HG03575 (cell line): Measurements from ENCODE around the gene NOS3.

ENCODE experiments used
- ATAC-seq: cut with Tn5 transposase; IDR thresholded peaks from one replicate; pipeline ENCODE4 v1.9.1; 2021; ENCODE audit not compliant: unreplicated experiment, insufficient number of reproducible peaks, low FRiP score; ENCODE audit errors: extremely low read depth

NOS3 gene

DNA sequence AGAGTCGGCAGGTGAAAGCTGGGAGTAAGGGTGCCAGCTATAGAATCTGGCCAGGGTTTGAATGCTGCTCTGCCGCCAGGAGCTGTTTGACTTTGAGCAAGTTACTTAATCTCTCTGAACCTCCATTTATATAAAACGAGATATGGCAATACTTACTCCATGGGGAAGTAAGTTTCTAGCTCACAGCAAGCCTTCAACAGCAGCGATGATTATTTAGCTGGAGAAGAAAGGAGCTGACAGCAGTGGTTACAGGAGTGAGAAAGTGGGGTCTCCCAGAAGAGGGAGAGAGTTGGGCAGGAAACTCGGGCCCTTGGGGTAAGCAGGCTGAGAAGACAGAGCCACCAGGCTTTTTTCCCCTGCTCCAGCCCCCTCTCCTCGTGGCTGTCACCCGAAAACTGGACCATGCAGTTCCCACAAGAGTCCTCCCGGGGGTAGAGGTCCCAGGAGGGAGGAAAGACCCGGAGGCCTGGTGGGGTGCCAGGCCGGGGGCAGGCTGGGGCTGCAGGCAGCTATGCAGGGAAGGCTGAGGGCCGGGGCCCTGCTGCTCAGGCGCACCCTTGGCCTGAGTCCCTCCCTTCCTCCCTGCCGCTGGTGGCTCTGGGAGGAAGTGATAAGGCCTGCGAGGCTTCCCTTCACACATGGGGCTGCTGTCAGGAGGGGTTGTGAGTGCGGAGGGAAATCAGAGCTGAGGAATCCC lies 3.5 kb downstream of the NOS3 start:
- ATAC-seq = no peak

DNA sequence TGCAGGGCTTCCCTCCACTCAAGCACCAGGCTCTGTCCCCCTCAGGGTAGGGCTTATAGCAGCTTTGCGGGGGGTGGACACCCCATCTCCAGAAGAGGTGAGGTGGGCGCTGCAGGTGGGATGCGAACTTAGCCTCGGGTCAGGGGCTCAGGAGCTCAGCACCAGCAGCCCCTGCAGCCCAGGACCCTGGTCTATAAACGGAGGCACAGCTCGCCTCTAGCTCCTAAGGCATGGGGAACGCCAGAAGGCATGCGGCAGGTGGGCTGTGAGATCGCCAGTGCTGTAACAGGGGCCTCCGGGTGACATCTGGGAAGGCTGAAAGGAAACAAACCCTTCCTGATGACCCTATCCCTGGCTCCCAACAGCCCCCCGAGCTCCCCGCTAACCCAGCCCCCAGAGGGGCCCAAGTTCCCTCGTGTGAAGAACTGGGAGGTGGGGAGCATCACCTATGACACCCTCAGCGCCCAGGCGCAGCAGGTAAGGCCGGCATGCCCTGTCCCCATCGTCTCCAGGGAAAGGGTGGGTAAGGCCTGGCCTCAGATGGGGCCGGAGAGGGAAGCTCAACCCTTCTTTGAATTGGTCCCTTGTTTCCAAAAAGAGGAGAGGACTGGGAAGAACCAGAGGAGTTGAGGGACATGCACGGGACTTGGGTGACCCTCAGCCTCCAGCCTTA lies 4.2 kb downstream of the NOS3 start:
- no peak for ATAC-seq

GRCh38 chr7:150996376-150997074 lies 5.7 kb downstream of the NOS3 start:
- ATAC-seq = no peak

DNA sequence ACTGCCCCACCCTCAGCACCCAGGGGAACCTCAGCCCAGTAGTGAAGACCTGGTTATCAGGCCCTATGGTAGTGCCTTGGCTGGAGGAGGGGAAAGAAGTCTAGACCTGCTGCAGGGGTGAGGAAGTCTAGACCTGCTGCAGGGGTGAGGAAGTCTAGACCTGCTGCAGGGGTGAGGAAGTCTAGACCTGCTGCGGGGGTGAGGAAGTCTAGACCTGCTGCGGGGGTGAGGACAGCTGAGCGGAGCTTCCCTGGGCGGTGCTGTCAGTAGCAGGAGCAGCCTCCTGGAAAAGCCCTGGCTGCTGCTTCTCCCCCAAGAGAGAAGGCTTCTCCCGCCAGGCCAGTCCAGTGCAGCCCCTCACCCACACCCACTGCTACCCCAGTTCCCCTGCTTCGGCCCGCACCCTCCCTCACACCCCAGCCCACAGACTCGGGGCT lies 6.3 kb downstream of the NOS3 start:
- ATAC-seq = no peak

DNA sequence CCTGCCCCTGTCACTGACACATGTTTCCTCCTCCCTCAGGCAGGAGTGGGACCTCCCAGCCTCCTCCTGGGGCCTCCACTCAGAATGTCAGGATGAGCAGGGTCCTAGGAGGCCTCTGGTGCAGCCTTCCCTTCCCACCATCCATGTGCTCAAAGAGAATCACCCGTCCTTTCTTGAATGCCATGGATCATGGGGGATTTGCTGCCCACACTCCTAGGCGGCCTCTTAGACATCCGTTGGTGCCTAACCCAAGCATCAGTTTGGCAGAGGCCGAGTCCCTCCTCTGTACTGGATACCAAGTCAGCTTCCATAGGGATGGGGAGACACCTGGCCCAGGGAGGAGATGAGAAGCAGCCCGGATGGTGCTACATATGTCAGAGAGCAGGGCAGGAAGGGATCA lies 7.0 kb downstream of the NOS3 start:
- no peak for ATAC-seq

DNA sequence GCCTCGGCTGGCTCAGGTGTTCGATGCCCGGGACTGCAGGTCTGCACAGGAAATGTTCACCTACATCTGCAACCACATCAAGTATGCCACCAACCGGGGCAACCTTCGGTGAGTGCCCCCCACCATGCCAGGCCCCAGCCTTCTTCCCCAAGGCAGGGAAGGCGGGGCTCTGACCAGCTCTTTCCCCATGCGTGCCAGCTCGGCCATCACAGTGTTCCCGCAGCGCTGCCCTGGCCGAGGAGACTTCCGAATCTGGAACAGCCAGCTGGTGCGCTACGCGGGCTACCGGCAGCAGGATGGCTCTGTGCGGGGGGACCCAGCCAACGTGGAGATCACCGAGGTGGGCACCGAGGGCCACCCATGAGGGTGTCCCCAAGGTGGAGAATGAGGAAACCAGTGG lies 7.5 kb downstream of the NOS3 start:
- no peak for ATAC-seq

- ATAC-seq = no peak
Measured at GRCh38 chr7:150999001-150999400, 8.2 kb downstream of the NOS3 start.

DNA sequence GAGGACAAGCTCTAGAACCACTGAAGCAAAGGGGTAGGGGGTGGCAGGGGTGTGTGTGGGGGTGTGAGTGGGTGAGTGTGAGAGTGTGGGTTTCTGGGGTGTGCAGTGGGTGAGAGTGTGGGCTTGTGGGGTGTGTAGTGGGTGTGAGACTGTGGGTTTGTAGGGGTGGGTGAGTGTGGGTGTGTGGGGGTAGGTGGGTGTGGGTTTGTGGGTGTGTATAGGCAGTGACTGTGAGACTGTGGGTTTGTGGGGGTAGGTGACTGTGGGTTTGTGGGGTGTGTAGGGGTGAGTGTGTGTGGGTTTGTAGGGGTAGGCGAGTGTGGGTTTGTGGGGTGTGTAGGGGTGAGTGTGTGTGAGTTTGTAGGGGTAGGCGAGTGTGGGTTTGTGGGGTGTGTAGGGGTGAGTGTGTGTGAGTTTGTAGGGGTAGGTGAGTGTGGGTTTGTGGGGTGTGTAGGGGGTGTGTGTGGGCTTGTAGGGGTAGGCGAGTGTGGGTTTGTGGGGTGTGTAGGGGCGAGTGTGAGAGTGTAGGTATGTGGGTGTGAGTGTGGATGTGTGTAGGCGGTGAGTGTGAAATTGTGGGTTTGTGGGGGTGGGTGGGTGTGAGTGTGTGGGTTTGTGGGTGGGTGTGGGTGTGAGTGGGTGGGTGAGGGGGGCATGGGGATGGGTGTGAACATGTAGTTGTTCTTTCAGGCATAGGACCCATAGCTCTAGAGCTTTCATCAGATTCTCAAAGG lies 8.8 kb downstream of the NOS3 start:
- ATAC-seq = no peak

- ATAC-seq = no peak
Measured at GRCh38 chr7:151000897-151001495, 10.2 kb downstream of the NOS3 start.

DNA sequence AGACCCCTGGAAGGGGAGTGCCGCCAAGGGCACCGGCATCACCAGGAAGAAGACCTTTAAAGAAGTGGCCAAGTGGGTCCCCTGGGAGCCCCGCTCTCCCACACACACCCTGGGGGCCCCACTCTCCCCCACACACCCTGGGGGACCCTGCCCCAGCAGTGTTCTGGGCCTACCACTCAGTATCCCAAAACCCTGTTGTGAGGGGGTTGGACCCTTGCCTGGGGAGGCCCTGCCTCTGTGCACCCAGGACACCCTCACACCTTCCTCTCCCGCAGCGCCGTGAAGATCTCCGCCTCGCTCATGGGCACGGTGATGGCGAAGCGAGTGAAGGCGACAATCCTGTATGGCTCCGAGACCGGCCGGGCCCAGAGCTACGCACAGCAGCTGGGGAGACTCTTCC lies 10.7 kb downstream of the NOS3 start:
- no peak for ATAC-seq

DNA sequence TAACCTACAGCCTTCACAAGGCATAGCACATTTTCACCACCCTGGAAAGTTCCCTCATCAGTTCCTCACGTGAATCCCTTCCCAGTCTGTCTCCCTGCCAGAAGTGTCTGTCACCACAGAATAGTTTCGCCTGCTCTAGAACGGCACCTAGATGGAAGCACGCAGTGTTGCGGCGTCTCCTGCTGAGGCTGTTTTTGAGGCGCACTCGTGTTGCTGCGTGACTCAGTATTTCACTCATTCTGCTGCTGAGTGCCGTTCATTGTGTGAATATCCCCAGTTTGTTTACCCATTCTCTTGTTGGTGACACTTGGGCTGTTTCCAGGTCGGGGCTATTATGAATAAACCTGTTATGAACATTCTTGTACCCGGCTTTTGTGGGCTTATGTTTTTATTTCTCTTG lies 12.8 kb downstream of the NOS3 start:
- no peak for ATAC-seq

DNA sequence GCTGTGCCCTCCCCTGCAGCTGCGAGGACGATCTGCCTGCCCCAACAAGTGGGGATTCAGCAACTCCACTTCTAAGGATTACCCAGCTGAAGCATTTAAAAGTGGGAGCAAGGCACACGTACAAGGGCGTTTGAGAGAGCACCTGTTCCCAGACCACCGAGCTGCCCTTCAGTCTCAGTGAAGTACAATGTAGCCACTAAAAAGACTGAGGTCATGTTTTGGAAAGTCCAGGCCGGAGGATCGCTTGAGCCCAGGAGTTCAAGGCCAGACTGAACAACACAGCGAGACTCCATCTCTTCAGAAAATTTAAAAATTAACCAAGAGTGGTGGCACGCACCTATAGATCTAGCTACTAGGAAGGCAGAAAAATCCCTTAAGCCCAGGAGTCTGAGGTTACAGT lies 14.7 kb downstream of the NOS3 start:
- ATAC-seq = no peak

DNA sequence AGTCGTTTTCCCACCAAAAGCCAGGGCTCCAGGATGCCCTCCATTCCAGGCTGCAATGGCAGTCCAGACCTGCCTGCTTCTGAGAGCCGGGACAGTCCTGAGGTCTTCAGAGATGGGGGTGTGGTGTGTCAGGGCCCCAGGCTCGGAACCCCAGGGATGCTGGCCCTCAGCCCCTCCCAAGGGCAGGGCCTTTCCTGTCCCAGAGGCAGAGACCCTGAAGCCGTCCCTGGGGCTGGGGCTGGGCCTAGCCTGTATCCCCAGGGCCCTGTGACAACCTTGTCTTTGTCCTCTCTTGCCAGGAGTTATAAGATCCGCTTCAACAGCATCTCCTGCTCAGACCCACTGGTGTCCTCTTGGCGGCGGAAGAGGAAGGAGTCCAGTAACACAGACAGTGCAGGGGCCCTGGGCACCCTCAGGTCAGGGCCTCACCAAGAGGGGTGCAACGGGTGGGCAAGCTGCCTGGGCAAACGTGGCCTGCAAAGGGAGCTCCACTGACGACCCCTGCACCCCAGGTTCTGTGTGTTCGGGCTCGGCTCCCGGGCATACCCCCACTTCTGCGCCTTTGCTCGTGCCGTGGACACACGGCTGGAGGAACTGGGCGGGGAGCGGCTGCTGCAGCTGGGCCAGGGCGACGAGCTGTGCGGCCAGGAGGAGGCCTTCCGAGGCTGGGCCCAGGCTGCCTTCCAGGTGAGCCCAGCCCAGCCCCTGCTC lies 15.9 kb downstream of the NOS3 start:
- no peak for ATAC-seq

DNA sequence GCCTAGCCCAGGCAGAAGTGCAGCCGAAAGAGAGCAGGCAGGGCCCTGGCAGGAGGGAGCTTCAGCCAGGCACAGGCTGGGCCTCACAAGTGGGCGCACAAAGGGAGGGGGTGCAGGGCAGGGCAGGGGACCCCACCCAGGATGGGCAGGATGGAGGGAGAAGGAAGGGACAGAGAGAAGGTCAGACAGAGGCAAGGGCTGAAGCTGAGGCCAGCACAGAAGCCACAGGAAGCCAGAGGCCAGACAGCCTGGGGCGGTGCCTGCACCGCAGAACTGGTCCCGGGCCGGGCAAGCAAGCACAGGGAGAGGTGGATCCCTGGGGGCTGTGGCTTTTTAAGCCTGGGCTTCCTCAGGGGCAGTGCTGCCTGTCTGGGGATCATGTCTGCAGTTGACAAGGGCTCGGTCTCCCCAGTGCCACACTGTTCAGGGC lies 16.7 kb downstream of the NOS3 start:
- ATAC-seq = no peak

GRCh38 chr7:151008143-151008510 lies 17.3 kb downstream of the NOS3 start:
- ATAC-seq = no peak

GRCh38 chr7:151008511-151009323 lies 17.9 kb downstream of the NOS3 start:
- no peak for ATAC-seq

DNA sequence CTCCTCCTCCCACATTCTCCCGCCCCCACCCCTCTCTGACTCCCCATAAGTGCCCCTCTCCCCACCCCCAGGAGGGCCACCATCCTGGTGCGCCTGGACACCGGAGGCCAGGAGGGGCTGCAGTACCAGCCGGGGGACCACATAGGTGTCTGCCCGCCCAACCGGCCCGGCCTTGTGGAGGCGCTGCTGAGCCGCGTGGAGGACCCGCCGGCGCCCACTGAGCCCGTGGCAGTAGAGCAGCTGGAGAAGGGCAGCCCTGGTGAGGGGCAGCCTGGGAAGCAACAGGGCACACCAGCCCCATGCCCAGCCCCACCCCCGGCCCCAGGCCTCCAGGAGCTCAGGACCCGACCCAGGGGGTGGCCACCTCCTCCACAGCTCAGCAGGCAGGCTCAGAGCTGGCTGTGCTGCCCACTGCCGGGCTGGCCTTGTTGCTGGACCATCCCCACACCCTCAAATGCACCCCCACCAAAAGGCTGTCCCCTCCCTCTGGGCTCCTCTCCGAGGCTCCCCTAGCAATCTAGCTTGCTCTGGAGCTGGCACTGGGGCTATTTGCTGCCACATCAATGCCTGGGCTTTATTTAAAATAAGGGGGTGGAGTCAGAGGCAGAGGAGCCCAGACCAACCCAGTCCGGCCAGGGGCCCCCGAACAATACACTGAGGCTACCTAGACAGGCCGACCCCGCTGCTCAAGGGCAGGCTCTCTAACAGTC lies 18.7 kb downstream of the NOS3 start:
- no peak for ATAC-seq

DNA sequence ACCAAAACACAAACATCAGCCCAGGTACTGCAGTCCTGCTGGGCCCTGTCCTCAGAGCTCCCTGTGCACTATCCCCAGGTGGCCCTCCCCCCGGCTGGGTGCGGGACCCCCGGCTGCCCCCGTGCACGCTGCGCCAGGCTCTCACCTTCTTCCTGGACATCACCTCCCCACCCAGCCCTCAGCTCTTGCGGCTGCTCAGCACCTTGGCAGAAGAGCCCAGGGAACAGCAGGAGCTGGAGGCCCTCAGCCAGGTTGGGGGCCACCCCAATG lies 19.2 kb downstream of the NOS3 start:
- no peak for ATAC-seq
